DOHH2 (cell line): ENCODE data around the gene IL22RA2.

Experiments
- EZH2phosphoT487 ChIP-seq: fragments of 200-600 bp; sonication (generic); IDR thresholded peaks from 2 replicates; pipeline ENCODE4 v1.6.1; 2017; ENCODE audit warnings: borderline replicate concordance, mild to moderate bottlenecking, antibody characterized with exemption, low read length, moderate library complexity, mixed read lengths
- TF ChIP-seq, protein P1 (sequence below): fragments of 200-600 bp; sonication (generic); IDR thresholded peaks from one replicate; pipeline ENCODE4 v1.5.1; 2014; ENCODE audit warnings: antibody characterized with exemption, mild to moderate bottlenecking, low read depth, low read length; ENCODE audit not compliant: poor library complexity, severe bottlenecking

DNA sequence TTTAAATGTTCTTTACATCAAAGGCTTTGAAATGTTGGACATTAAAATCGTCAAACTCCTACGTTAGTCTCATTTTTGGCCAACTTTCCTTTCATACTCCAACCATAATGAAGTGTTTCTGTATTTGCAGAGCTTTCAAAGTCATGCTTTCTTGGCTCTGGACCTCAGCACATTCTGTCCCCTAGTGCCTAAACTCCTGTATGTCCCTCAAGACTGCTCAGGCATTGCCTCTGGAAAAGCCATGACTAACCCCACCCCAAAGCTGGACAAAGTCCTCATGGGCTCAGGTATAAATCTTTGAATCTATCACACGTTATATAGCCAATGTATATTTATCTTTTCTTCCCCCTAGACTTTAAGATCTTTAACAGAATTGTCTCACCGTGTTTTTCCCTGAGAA, 26.8 kb upstream of the IL22RA2 start:
- TF ChIP-seq, protein P1, sequence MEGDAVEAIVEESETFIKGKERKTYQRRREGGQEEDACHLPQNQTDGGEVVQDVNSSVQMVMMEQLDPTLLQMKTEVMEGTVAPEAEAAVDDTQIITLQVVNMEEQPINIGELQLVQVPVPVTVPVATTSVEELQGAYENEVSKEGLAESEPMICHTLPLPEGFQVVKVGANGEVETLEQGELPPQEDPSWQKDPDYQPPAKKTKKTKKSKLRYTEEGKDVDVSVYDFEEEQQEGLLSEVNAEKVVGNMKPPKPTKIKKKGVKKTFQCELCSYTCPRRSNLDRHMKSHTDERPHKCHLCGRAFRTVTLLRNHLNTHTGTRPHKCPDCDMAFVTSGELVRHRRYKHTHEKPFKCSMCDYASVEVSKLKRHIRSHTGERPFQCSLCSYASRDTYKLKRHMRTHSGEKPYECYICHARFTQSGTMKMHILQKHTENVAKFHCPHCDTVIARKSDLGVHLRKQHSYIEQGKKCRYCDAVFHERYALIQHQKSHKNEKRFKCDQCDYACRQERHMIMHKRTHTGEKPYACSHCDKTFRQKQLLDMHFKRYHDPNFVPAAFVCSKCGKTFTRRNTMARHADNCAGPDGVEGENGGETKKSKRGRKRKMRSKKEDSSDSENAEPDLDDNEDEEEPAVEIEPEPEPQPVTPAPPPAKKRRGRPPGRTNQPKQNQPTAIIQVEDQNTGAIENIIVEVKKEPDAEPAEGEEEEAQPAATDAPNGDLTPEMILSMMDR, result no peak
- no peak for TF ChIP-seq EZH2phosphoT487
